NCI-H1694 treated with DMSO at 0.1 percent for 48 hours (cell line): ENCODE results near the gene ATP1B1.
"Not testable (repeated sequence)": the region's sequence is repeated elsewhere in the genome, so short reads cannot be mapped to it uniquely, and the experiment has no call there.

Experiments used
- DNase-seq: peaks from one replicate; lab custom pipeline; 2025; lab: John Stamatoyannopoulos, UW

The ATP1B1 gene

DNA sequence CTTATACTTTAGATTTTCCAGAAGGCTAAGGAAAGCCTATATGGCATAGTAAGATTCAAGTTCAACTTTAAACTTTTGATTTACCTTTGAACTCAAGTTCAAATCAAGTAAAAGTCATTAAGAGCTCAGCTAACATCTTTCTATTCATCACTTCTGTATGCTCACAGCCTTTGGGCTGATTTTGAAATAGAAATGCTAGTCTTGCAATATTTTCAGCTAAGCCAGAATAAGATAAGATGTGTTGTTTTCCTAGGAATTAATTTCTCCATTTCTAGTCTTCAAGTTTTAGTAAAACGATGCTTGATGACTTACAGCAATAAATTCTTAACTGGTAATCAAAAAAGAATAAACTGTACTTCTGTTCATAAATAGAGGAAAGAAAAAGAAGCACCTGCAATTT, 35.6 kb downstream of the ATP1B1 start:
- no peak for DNase-seq

DNA sequence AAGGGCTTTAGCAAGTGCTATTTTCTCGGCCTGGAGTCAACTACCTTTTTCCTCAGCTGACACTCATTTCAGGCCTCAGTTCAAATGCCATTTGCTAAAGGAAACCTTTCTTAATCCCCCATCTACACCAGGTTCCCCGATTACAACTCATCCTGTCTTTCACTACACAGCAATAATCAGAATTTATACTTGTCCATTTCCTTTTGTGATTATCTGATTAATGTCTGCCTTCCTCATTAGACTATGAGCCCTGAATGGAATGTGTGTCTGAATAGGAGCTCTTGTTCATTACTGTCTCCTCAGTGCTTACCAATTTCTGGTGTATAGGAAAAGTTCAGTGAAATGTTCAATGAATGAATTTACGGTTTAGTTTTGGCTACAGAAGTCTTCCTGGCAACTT, 36.9 kb downstream of the ATP1B1 start:
- DNase-seq, result no peak

DNA sequence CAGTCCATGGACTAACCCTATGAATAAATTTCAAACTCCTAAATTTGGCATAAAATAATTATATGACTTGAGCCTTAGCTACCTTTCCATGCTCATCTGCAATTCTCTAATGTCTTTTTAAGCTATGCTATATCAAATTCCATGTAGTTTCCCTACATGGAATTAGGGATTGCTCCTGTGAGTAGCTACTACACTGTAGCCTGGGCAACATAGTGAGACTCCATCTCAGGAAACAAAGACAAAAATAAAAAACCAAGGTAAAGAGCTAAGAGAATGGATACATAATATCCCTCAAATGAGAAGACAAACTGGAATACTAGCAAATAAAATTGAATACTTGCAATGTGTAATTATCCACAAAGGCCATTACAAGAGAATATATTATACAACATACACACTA, 37.5 kb downstream of the ATP1B1 start:
- no peak for DNase-seq

- DNase-seq, result no peak
Observed at GRCh38 chr1:169144941-169145626, 38.6 kb downstream of the ATP1B1 start.

GRCh38 chr1:169146576-169147214, 40.2 kb downstream of the ATP1B1 start:
- no peak for DNase-seq

- no peak for DNase-seq
Observed at GRCh38 chr1:169148472-169149252, 42.2 kb downstream of the ATP1B1 start.

DNA sequence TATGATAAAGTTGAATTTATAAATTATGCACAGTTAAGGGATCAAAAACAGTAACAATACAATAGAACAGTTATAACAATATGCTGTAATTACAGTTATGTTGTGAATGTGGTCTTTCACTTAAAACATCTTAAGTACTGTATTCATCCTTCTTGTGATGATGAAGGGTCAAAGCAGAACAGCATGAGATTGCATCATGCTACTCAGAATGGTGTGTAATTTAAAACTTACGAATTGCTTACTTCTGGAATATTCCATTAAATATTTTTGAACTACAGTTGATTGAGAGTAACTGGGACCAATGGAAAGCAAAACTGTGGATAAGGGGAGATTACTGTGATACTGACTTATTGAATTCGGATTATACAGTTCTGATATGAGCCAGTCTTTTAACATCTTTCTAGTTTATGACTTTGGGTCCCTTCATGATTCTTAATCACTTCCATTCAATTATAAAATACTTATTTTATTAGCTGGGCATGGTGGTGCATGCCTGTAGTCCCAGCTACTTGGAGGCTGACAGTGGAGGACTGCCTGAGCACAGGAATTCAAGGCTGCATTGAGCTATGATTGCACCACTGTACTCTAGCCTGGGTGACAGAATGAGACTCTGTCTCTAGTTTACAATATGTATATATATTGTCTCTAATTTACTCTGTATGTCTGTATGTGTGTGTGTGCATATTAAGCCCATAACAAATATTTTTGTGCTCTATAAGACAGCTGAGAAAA, 43.2 kb downstream of the ATP1B1 start:
- no peak for DNase-seq

GRCh38 chr1:169150641-169151337, 44.3 kb downstream of the ATP1B1 start:
- DNase-seq, result no peak

GRCh38 chr1:169151338-169151837, 44.9 kb downstream of the ATP1B1 start:
- DNase-seq, result no peak

DNA sequence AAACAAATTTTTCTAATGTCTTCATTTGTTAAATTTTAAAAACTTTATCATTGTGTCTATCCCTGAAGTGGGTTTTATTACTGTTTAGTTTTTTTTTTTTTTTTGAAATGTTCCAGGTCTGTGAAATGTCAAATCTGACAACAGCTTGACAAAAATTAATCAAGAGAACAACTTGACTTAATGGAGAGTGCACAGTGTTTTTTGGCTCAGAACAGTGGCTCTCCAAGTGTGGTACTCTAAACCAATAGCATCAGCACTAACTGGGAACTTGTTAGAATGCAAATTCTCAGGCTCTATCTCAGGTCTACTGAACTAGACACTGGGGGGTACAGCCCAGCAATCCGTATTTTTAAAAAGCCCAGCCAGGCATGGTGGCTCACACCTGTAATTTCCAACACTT, 49.2 kb downstream of the ATP1B1 start:
- DNase-seq, result no peak

GRCh38 chr1:169156580-169156979, 50.1 kb downstream of the ATP1B1 start:
- no peak for DNase-seq

- DNase-seq, result no peak
Observed at GRCh38 chr1:169160845-169161495, 54.5 kb downstream of the ATP1B1 start.

DNA sequence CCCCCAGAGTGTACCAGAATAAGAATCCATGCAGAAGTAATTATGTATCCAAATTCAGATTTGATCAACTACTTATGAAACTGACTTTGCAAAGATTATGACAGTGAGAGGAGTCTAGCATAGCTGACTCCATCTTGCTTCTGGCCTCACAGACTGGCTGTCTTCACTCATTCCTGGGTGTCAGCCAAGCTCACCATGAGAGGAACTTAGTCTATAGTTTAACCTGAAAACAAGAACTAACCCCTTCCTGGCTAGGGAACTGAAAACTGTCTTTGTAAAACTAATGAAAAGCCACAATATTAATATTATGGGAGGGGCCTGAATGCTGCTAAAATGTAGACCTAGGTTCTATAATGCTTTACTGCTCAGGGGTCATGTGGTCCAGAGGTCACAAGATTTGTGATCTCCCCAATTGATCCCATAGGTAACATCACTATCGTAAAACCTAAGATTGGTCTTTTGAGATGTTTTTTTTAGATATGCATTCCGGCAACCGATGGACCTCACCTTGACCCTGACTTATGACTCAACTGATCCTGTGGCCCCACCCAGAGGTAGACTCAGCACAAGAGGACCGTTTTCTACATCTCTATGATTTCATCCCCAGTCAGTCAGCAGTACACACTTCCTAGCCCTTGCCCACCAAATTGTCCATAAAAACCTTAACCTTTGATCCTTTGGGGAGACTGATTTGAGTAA, 55.2 kb downstream of the ATP1B1 start:
- no peak for DNase-seq

GRCh38 chr1:169163059-169163458, 56.6 kb downstream of the ATP1B1 start:
- no peak for DNase-seq

DNA sequence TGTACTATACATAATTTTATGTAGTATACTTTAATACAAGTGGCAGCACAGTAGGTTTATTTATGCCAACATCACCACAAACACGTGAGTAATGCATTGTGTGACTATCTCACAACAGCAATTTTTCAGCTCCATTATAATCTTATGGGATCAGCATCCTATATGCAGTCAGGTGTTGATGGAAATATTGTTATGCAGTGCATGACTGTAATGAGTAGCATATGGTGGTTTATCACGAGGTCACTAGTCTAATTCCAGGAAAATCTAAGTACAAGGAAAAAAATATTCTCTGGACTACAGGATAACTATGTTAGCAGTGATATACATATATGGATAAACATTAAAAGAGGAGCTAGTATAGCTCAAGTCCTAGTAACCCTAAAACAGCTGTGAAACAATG, 69.0 kb downstream of the ATP1B1 start:
- DNase-seq, result no peak

GRCh38 chr1:169179431-169179830, 72.9 kb downstream of the ATP1B1 start:
- not testable (repeated sequence) for DNase-seq

- no peak for DNase-seq
Observed at GRCh38 chr1:169180174-169180573, 73.7 kb downstream of the ATP1B1 start.
